MM.1S (cell line): ENCODE results near the gene NLGN1.

Source experiments
- DNase-seq: peaks from one replicate; pipeline ENCODE4 v3.0.0-alpha.2; 2015
- H2AFZ ChIP-seq: fragments of 300-600 bp; sonication (generic); 2 replicates; pipeline ENCODE4 v1.6.0; 2016; ENCODE audit warnings: antibody characterized with exemption, low read length
- H3F3A ChIP-seq: fragments of 300-600 bp; sonication (generic); 2 replicates; pipeline ENCODE4 v1.6.1; 2016; ENCODE audit warnings: mild to moderate bottlenecking, antibody characterized with exemption, low read length, moderate library complexity, mixed read lengths; ENCODE audit not compliant: insufficient read depth
- H3K27ac ChIP-seq: fragments of 300-600 bp; sonication (generic); 2 replicates; pipeline ENCODE4 v1.5.1; 2016; ENCODE audit warnings: mild to moderate bottlenecking, low read length
- H3K27me3 ChIP-seq: fragments of 300-600 bp; sonication (generic); replicated peaks from 2 replicates; pipeline ENCODE4 v1.6.0; 2016; ENCODE audit warnings: low read length; ENCODE audit not compliant: insufficient read depth
- H3K36me3 ChIP-seq: fragments of 300-600 bp; sonication (generic); replicated peaks from 2 replicates; pipeline ENCODE4 v1.6.1; 2016; ENCODE audit warnings: mild to moderate bottlenecking, low read length, mixed read lengths; ENCODE audit not compliant: insufficient read depth
- H3K4me1 ChIP-seq: fragments of 300-600 bp; sonication (generic); 2 replicates; pipeline ENCODE4 v1.6.1; 2016; ENCODE audit warnings: low read length, mixed read lengths
- H3K4me2 ChIP-seq: fragments of 300-600 bp; sonication (generic); 2 replicates; pipeline ENCODE4 v1.6.0; 2016; ENCODE audit warnings: low read depth, low read length
- H3K4me3 ChIP-seq: fragments of 300-600 bp; sonication (generic); 2 replicates; pipeline ENCODE4 v1.5.1; 2016; ENCODE audit warnings: low read length, mixed read lengths
- H3K79me2 ChIP-seq: fragments of 300-600 bp; sonication (generic); 2 replicates; pipeline ENCODE4 v1.6.1; 2016; ENCODE audit warnings: mixed run types, low read length, mixed read lengths
- H3K9ac ChIP-seq: fragments of 300-600 bp; sonication (generic); 2 replicates; pipeline ENCODE4 v1.6.1; 2016; ENCODE audit warnings: low read length, mixed read lengths
- H3K9me2 ChIP-seq: fragments of 300-600 bp; sonication (generic); replicated peaks from 2 replicates; pipeline ENCODE4 v1.6.1; 2016; ENCODE audit warnings: mild to moderate bottlenecking, low read length, mixed read lengths; ENCODE audit not compliant: insufficient read depth
- H3K9me3 ChIP-seq: fragments of 300-600 bp; sonication (generic); replicated peaks from 2 replicates; pipeline ENCODE4 v1.6.1; 2016; ENCODE audit warnings: mild to moderate bottlenecking, low read length, mixed read lengths; ENCODE audit not compliant: insufficient read depth
- H4K20me1 ChIP-seq: fragments of 300-600 bp; sonication (generic); 2 replicates; pipeline ENCODE4 v1.6.1; 2016; ENCODE audit warnings: mild to moderate bottlenecking, low read length, moderate library complexity, mixed read lengths; ENCODE audit not compliant: insufficient read depth
- EZH2 ChIP-seq: fragments of 300-600 bp; sonication (generic); optimal IDR thresholded peaks from 2 replicates; pipeline ENCODE3; 2017; ENCODE audit warnings: low read depth, mild to moderate bottlenecking, antibody characterized with exemption, low read length, mixed read lengths
- EZH2phosphoT487 ChIP-seq: fragments of 300-600 bp; sonication (generic); IDR thresholded peaks from 2 replicates; pipeline ENCODE4 v1.6.1; 2018; ENCODE audit warnings: antibody characterized with exemption, low read length
- TF ChIP-seq, protein P1 (sequence below): fragments of 300-600 bp; sonication (generic); IDR thresholded peaks from 2 replicates; pipeline ENCODE4 v1.5.1; 2016; ENCODE audit warnings: antibody characterized with exemption, low read length, mixed read lengths

Gene NLGN1

DNA sequence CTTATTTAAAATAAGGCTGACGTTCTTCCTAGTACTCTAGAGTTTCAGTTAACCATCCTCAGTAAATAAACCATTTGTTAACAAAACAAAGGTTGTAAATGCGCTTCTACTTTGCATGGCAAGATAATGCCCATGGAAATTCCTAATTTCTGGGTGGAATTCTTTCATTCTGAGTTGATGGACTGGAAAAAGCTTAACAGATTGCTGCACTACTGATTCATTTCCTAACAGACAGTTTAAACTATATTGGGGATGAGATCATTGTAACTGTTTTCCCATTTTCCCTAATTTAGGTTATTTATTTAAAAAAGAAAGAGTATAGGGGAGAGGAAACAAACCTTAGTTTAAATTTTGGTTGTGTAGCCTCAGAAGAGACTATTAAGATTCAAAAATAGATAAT lies 342.2 kb downstream of the NLGN1 start:
- TF ChIP-seq EZH2 (no peak), EZH2phosphoT487 (no peak)
- TF ChIP-seq, protein P1, sequence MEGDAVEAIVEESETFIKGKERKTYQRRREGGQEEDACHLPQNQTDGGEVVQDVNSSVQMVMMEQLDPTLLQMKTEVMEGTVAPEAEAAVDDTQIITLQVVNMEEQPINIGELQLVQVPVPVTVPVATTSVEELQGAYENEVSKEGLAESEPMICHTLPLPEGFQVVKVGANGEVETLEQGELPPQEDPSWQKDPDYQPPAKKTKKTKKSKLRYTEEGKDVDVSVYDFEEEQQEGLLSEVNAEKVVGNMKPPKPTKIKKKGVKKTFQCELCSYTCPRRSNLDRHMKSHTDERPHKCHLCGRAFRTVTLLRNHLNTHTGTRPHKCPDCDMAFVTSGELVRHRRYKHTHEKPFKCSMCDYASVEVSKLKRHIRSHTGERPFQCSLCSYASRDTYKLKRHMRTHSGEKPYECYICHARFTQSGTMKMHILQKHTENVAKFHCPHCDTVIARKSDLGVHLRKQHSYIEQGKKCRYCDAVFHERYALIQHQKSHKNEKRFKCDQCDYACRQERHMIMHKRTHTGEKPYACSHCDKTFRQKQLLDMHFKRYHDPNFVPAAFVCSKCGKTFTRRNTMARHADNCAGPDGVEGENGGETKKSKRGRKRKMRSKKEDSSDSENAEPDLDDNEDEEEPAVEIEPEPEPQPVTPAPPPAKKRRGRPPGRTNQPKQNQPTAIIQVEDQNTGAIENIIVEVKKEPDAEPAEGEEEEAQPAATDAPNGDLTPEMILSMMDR, result no peak
- Histone ChIP-seq H3K9ac (no peak overlapping the region), H4K20me1 (no peaks in the 10 kb centered on the region), H2AFZ (no peak overlapping the region), H3K4me2 (no peak overlapping the region), H3K9me3 (no peaks in the 10 kb centered on the region), H3K36me3 (no peaks in the 10 kb centered on the region), H3F3A (0 out of 2 replicates have a peak, but pooled peaks cover 13% of the 10 kb centered on the region), H3K27ac (no peak overlapping the region), H3K27me3 (0 out of 2 replicates have a peak, but pooled peaks cover 8% of the 10 kb centered on the region), H3K4me1 (peaks cover 18% of the 10 kb centered on the region), H3K4me3 (no peak overlapping the region), H3K79me2 (no peaks in the 10 kb centered on the region), H3K9me2 (no peaks in the 10 kb centered on the region)
- no peak for DNase-seq

DNA sequence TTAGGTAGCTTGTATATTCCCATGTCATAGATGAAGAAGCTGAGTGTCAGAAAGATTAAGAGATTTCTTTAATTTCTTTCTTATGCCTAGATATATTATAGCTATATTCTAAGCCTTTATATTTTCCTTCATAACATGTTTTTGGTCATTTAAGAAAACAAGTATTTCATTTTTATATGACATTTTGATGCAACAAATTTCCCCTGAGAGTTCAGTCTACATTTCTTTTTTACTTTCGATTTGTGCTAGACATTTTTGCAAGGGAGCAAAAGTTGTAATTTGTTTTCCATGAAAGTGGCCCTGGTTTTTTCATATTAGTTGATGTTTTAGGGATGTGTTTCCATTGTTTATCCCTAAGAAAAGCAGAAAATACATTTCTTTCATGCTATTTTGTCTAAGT lies 344.9 kb downstream of the NLGN1 start:
- no peaks in the 10 kb centered on the region for H3K9me3 ChIP-seq
- TF ChIP-seq EZH2 (no peak), EZH2phosphoT487 (no peak)
- TF ChIP-seq, protein P1, result no peak
- H3K4me1 ChIP-seq, result peaks cover 6% of the 10 kb centered on the region
- DNase-seq, result no peak
- no peak overlapping the region for H3K27ac ChIP-seq
- H3K27me3 ChIP-seq, result no peaks in the 10 kb centered on the region
- no peaks in the 10 kb centered on the region for H3K9me2 ChIP-seq
- H3K9ac ChIP-seq, result no peak overlapping the region
- H3F3A ChIP-seq, result 0 out of 2 replicates have a peak, but pooled peaks cover 4% of the 10 kb centered on the region
- no peaks in the 10 kb centered on the region for H3K79me2 ChIP-seq
- peak overlapping the region; percentile 49 for H3K4me2 ChIP-seq
- H2AFZ ChIP-seq, result 0 out of 2 replicates have a peak overlapping the region, but pooled peaks have one; percentile 11
- no peak overlapping the region for H3K4me3 ChIP-seq
- H4K20me1 ChIP-seq, result no peaks in the 10 kb centered on the region
- no peaks in the 10 kb centered on the region for H3K36me3 ChIP-seq

DNA sequence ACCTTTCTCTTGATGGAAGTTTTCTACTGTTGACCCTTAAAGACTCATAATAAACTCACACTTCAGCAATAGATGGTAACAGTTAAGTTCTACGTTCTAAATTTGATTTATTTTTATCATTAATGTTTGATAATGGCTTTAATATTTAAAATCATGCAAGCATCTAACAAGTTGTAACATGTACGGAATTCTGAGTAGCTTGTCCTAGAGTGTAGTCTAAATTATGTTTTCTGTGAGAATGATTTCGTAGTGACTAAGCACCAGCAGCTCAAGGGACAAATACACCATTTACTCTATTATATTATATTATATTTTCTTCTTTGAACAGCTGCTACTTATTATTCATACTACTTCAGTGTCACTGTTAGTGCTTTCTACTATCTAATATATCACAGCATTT lies 345.6 kb downstream of the NLGN1 start:
- Histone ChIP-seq H3K4me2 (peak overlapping the region; percentile 49; the same call in 1 of the 2 replicates), H3K9ac (no peak overlapping the region), H3K9me2 (no peaks in the 10 kb centered on the region), H3K4me3 (no peak overlapping the region), H4K20me1 (no peaks in the 10 kb centered on the region), H3K36me3 (no peaks in the 10 kb centered on the region), H3K79me2 (no peaks in the 10 kb centered on the region), H3K27ac (no peak overlapping the region), H3K4me1 (no peaks in the 10 kb centered on the region), H3K9me3 (no peaks in the 10 kb centered on the region), H3K27me3 (no peaks in the 10 kb centered on the region), H3F3A (no peaks in the 10 kb centered on the region), H2AFZ (0 out of 2 replicates have a peak overlapping the region, but pooled peaks have one; percentile 11)
- TF ChIP-seq, protein P1, result no peak
- DNase-seq, result no peak
